ENCODE data around the gene PDPN. TPM values are rescaled to one million over a fixed set of nuclear protein-coding genes. Genes with fewer than 3 reads are reported as not detected.

The PDPN gene
- 8.0 and 8.1 TPM in 2 replicates for total RNA-seq

GRCh38 chr1:13583595-13583965 is at the start of gene PDPN:
Gene PDPN, plus strand, starts transcription at chr1:13583832. Its CDS starts 202 bp downstream, at chr1:13584034.

Small RNA genes within 50 kb of the gene (small RNA-seq; reads per million reads assigned to genes)
- not detected for gene RNA5SP41

Other genes starting within 250 kb of the PDPN start
- not detected in 2 replicates for gene PRAMEF14, start 236.7 kb upstream of the PDPN start, total RNA-seq
- gene PRAMEF19, start 211.9 kb upstream of the PDPN start, total RNA-seq: not detected in 2 replicates
- not detected in 2 replicates for gene PRAMEF17, start 194.2 kb upstream of the PDPN start, total RNA-seq
- not detected in 2 replicates for gene PRAMEF20, start 173.4 kb upstream of the PDPN start, total RNA-seq
- gene LRRC38, start 69.8 kb upstream of the PDPN start, total RNA-seq: under 0.01 TPM in 1 of 2 replicates, not detected in the other
- 33.5 and 40.4 TPM in 2 replicates for gene PRDM2, start 116.4 kb downstream of the PDPN start, total RNA-seq